HL-60 (cell line): ENCODE data around the gene FAT1.

Experiments used
- GABPA ChIP-seq: IDR thresholded peaks from 2 replicates; pipeline ENCODE4 v1.6.1; 2012; ENCODE audit warnings: low read depth
- POLR2AphosphoS5 ChIP-seq: IDR thresholded peaks from 2 replicates; pipeline ENCODE4 v1.6.1; 2012; ENCODE audit warnings: low read depth
- TF ChIP-seq, protein P1 (sequence below): IDR thresholded peaks from one replicate; pipeline ENCODE4 v1.5.1; 2011; ENCODE audit warnings: low read length, control low read depth, inconsistent platforms; ENCODE audit not compliant: insufficient read depth
- TF ChIP-seq, protein P2 (sequence below): IDR thresholded peaks from 2 replicates; pipeline ENCODE4 v1.6.1; 2012; ENCODE audit warnings: low read depth; ENCODE audit not compliant: insufficient replicate concordance

DNA sequence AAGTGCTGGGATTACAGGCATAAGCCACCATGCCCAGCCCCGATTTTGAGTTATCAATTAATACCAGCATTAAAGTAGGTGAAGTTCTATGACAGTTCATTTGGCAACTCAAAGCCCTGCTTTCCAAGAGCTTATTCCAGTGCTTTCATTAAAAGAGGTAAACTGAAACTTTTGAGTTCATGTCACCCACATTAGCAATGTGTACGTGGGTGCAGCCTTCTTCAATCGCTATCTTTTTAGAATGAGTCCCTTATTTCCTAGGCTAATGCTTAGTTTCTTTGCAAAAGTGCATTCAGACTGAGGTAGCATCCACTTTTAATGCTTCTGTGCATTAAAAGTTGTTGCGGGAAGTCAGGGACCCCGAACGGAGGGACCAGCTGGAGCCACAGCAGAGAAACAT, 142.2 kb downstream of the FAT1 start:
- TF ChIP-seq, protein P1, sequence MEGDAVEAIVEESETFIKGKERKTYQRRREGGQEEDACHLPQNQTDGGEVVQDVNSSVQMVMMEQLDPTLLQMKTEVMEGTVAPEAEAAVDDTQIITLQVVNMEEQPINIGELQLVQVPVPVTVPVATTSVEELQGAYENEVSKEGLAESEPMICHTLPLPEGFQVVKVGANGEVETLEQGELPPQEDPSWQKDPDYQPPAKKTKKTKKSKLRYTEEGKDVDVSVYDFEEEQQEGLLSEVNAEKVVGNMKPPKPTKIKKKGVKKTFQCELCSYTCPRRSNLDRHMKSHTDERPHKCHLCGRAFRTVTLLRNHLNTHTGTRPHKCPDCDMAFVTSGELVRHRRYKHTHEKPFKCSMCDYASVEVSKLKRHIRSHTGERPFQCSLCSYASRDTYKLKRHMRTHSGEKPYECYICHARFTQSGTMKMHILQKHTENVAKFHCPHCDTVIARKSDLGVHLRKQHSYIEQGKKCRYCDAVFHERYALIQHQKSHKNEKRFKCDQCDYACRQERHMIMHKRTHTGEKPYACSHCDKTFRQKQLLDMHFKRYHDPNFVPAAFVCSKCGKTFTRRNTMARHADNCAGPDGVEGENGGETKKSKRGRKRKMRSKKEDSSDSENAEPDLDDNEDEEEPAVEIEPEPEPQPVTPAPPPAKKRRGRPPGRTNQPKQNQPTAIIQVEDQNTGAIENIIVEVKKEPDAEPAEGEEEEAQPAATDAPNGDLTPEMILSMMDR: no peak
- TF ChIP-seq POLR2AphosphoS5: no peak
- no peak for TF ChIP-seq GABPA
- TF ChIP-seq, protein P2, sequence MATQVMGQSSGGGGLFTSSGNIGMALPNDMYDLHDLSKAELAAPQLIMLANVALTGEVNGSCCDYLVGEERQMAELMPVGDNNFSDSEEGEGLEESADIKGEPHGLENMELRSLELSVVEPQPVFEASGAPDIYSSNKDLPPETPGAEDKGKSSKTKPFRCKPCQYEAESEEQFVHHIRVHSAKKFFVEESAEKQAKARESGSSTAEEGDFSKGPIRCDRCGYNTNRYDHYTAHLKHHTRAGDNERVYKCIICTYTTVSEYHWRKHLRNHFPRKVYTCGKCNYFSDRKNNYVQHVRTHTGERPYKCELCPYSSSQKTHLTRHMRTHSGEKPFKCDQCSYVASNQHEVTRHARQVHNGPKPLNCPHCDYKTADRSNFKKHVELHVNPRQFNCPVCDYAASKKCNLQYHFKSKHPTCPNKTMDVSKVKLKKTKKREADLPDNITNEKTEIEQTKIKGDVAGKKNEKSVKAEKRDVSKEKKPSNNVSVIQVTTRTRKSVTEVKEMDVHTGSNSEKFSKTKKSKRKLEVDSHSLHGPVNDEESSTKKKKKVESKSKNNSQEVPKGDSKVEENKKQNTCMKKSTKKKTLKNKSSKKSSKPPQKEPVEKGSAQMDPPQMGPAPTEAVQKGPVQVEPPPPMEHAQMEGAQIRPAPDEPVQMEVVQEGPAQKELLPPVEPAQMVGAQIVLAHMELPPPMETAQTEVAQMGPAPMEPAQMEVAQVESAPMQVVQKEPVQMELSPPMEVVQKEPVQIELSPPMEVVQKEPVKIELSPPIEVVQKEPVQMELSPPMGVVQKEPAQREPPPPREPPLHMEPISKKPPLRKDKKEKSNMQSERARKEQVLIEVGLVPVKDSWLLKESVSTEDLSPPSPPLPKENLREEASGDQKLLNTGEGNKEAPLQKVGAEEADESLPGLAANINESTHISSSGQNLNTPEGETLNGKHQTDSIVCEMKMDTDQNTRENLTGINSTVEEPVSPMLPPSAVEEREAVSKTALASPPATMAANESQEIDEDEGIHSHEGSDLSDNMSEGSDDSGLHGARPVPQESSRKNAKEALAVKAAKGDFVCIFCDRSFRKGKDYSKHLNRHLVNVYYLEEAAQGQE: no peak
